Stimulated activated CD8-positive, alpha-beta memory T cell treated with anti-CD3 and anti-CD28 coated beads, Interleukin-4, amount 100 ng/mL, for 48 hours (primary cell): ENCODE results near the gene UIMC1.
"Not testable (repeated sequence)": the region's sequence is repeated elsewhere in the genome, so short reads cannot be mapped to it uniquely, and the experiment has no call there.

ENCODE experiments used
- DNase-seq: peaks from one replicate; pipeline ENCODE4 v3.0.0-alpha.2; 2020

UIMC1 gene

GRCh38 chr5:176881816-176882566 lies 124.6 kb downstream of the UIMC1 start:
- no peak for DNase-seq

- no peak for DNase-seq
Measured at GRCh38 chr5:176881021-176881749, 125.4 kb downstream of the UIMC1 start.

- DNase-seq: no peak
Measured at GRCh38 chr5:176880366-176881020, 126.1 kb downstream of the UIMC1 start.

- DNase-seq: no peak
Measured at GRCh38 chr5:176879663-176880361, 126.8 kb downstream of the UIMC1 start.

- DNase-seq: no peak
Measured at GRCh38 chr5:176878906-176879662, 127.5 kb downstream of the UIMC1 start.

- DNase-seq: no peak
Measured at GRCh38 chr5:176878463-176878862, 128.1 kb downstream of the UIMC1 start.

GRCh38 chr5:176877793-176878331 lies 128.7 kb downstream of the UIMC1 start:
- DNase-seq: no peak

GRCh38 chr5:176876506-176877431 lies 129.8 kb downstream of the UIMC1 start:
- DNase-seq: no peak

- DNase-seq: no peak
Measured at GRCh38 chr5:176875783-176876505, 130.6 kb downstream of the UIMC1 start.

GRCh38 chr5:176875014-176875550 lies 131.5 kb downstream of the UIMC1 start:
- no peak for DNase-seq

- no peak for DNase-seq
Measured at GRCh38 chr5:176874198-176874780, 132.3 kb downstream of the UIMC1 start.

- no peak for DNase-seq
Measured at GRCh38 chr5:176873541-176874172, 132.9 kb downstream of the UIMC1 start.

GRCh38 chr5:176873011-176873410 lies 133.6 kb downstream of the UIMC1 start:
- not testable (repeated sequence) for DNase-seq

- DNase-seq: not testable (repeated sequence)
Measured at GRCh38 chr5:176872586-176872985, 134.0 kb downstream of the UIMC1 start.

GRCh38 chr5:176870644-176871043 lies 135.9 kb downstream of the UIMC1 start:
- DNase-seq: not testable (repeated sequence)

- no peak for DNase-seq
Measured at GRCh38 chr5:176870110-176870591, 136.4 kb downstream of the UIMC1 start.

GRCh38 chr5:176869501-176870109 lies 137.0 kb downstream of the UIMC1 start:
- DNase-seq: no peak

GRCh38 chr5:176868731-176869130 lies 137.8 kb downstream of the UIMC1 start:
- no peak for DNase-seq
